Measurements from ENCODE around the gene LLGL2. TPM values are rescaled to one million over a fixed set of nuclear protein-coding genes. Genes with fewer than 3 reads are reported as not detected.

Gene LLGL2
- total RNA-seq, 1 donor from 2014 or later, result 2.0 TPM

- no peaks in the 10 kb centered on the region for H3K4me1 ChIP-seq
- no peak for DNase-seq
- intact Hi-C loops (cut with micrococcal nuclease), result no loop called here
- H3K36me3 ChIP-seq, result no peaks in the 10 kb centered on the region
- TF ChIP-seq CTCF (IDR thresholded peaks at IDR 0.05; ENCODE audit: borderline replicate concordance), result no peak
- H3K27me3 ChIP-seq (ENCODE audit: low read depth), result no peaks in the 10 kb centered on the region
- no peaks in the 10 kb centered on the region for H3K9me3 ChIP-seq (replicated peaks)
- H3K27ac ChIP-seq (replicated peaks), result no peak overlapping the region
- no peak overlapping the region for H3K4me3 ChIP-seq
Measured at GRCh38 chr17:75542229-75542628, 16.7 kb downstream of the LLGL2 start.

- Histone ChIP-seq H3K4me3 (no peak overlapping the region), H3K4me1 (no peaks in the 10 kb centered on the region), H3K36me3 (no peaks in the 10 kb centered on the region), H3K9me3 (replicated peaks) (no peaks in the 10 kb centered on the region), H3K27me3 (ENCODE audit: low read depth) (no peaks in the 10 kb centered on the region), H3K27ac (replicated peaks) (no peak overlapping the region)
- TF ChIP-seq CTCF (IDR thresholded peaks at IDR 0.05; ENCODE audit: borderline replicate concordance), result no peak
- no peak for DNase-seq
- intact Hi-C loops (cut with micrococcal nuclease), result no loop called here
Measured at GRCh38 chr17:75542728-75543336, 17.3 kb downstream of the LLGL2 start.

GRCh38 chr17:75544250-75544649 is 18.8 kb downstream of the LLGL2 start:
- H3K9me3 ChIP-seq (replicated peaks), result no peaks in the 10 kb centered on the region
- H3K27me3 ChIP-seq (ENCODE audit: low read depth), result no peaks in the 10 kb centered on the region
- intact Hi-C loops (cut with micrococcal nuclease), result no loop called here
- DNase-seq, result no peak
- H3K36me3 ChIP-seq, result no peaks in the 10 kb centered on the region
- H3K27ac ChIP-seq (replicated peaks), result no peak overlapping the region
- no peaks in the 10 kb centered on the region for H3K4me1 ChIP-seq
- no peak for TF ChIP-seq CTCF (IDR thresholded peaks at IDR 0.05; ENCODE audit: borderline replicate concordance)
- H3K4me3 ChIP-seq, result no peak overlapping the region

- intact Hi-C loops (cut with micrococcal nuclease), result no loop called here
- Histone ChIP-seq H3K4me1 (peaks cover 4% of the 10 kb centered on the region), H3K27me3 (ENCODE audit: low read depth) (no peaks in the 10 kb centered on the region), H3K9me3 (replicated peaks) (no peaks in the 10 kb centered on the region), H3K36me3 (no peaks in the 10 kb centered on the region), H3K27ac (replicated peaks) (no peak overlapping the region), H3K4me3 (no peak overlapping the region)
- no peak for DNase-seq
- no peak for TF ChIP-seq CTCF (IDR thresholded peaks at IDR 0.05; ENCODE audit: borderline replicate concordance)
Measured at GRCh38 chr17:75546181-75546580, 20.7 kb downstream of the LLGL2 start.

- peaks cover 4% of the 10 kb centered on the region for H3K4me1 ChIP-seq
- no peaks in the 10 kb centered on the region for H3K9me3 ChIP-seq (replicated peaks)
- H3K27me3 ChIP-seq (ENCODE audit: low read depth), result no peaks in the 10 kb centered on the region
- no peak for TF ChIP-seq CTCF (IDR thresholded peaks at IDR 0.05; ENCODE audit: borderline replicate concordance)
- H3K27ac ChIP-seq (replicated peaks), result no peak overlapping the region
- no peak for DNase-seq
- intact Hi-C loops (cut with micrococcal nuclease), result no loop called here
- H3K36me3 ChIP-seq, result no peaks in the 10 kb centered on the region
- H3K4me3 ChIP-seq, result no peak overlapping the region
Measured at GRCh38 chr17:75547091-75547490, 21.6 kb downstream of the LLGL2 start.

All from left ventricle myocardium inferior (tissue), 1 donor.